ENCODE data around the gene MICB. TPM values are rescaled to one million over a fixed set of nuclear protein-coding genes. Genes with fewer than 3 reads are reported as not detected.
A peak's percentile ranks its signal among the peaks of the same experiment; 100 is the strongest.
"Not testable (repeated sequence)": the region's sequence is repeated elsewhere in the genome, so short reads cannot be mapped to it uniquely, and the experiment has no call there.

MICB gene
- 3.4 and 16.6 TPM in 2 replicates for total RNA-seq (ENCODE audit: low replicate concordance)

GRCh38 chr6:31497531-31498476 is at the start of gene MICB:
Gene MICB, plus strand, starts transcription at chr6:31498145. Its CDS starts 49 bp downstream, at chr6:31498194.
- DNase-seq (ENCODE audit: low read depth) = peak; percentile 77
- peak within 1 kb of the TSS; percentile 75 for H3K4me3 ChIP-seq (ENCODE audit: low read depth, low read length)
- TF ChIP-seq, protein P1, sequence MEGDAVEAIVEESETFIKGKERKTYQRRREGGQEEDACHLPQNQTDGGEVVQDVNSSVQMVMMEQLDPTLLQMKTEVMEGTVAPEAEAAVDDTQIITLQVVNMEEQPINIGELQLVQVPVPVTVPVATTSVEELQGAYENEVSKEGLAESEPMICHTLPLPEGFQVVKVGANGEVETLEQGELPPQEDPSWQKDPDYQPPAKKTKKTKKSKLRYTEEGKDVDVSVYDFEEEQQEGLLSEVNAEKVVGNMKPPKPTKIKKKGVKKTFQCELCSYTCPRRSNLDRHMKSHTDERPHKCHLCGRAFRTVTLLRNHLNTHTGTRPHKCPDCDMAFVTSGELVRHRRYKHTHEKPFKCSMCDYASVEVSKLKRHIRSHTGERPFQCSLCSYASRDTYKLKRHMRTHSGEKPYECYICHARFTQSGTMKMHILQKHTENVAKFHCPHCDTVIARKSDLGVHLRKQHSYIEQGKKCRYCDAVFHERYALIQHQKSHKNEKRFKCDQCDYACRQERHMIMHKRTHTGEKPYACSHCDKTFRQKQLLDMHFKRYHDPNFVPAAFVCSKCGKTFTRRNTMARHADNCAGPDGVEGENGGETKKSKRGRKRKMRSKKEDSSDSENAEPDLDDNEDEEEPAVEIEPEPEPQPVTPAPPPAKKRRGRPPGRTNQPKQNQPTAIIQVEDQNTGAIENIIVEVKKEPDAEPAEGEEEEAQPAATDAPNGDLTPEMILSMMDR (IDR thresholded peaks at IDR 0.05; ENCODE audit: insufficient read depth, low read length) = peak; percentile 4

DNA sequence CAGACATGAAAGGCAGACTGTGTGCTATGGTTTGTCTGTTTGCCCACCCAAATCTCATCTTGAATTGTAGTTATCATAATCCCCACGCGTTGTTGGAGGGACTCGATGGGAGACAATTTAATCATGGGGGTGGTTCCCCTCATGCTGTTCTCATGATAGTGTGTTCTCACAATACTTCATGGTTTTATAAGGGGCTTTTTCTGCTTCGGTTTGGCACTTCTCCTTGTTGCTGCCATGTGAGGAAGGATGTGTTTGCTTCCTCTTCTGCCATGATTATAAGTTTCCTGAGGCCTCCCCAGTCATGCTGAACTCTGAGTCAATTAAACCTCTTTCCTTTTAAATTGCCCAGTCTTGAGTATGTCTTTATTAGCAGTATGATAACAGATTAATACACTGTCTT is 47.2 kb upstream of the MICB start:
- no peak for DNase-seq (ENCODE audit: low read depth)
- H3K4me3 ChIP-seq (ENCODE audit: low read depth, low read length) = no peak overlapping the region
- TF ChIP-seq, protein P1 (IDR thresholded peaks at IDR 0.05; ENCODE audit: insufficient read depth, low read length) = no peak

GRCh38 chr6:31452859-31453258 is 45.1 kb upstream of the MICB start:
- DNase-seq (ENCODE audit: low read depth) = no peak
- no peak overlapping the region for H3K4me3 ChIP-seq (ENCODE audit: low read depth, low read length)
- TF ChIP-seq, protein P1 (IDR thresholded peaks at IDR 0.05; ENCODE audit: insufficient read depth, low read length) = no peak

- peak; percentile 17 for DNase-seq (ENCODE audit: low read depth)
- H3K4me3 ChIP-seq (ENCODE audit: low read depth, low read length) = no peak overlapping the region
- TF ChIP-seq, protein P1 (IDR thresholded peaks at IDR 0.05; ENCODE audit: insufficient read depth, low read length) = no peak
These were observed 44.7 kb upstream of the MICB start for GRCh38 chr6:31453259-31453658.

DNA sequence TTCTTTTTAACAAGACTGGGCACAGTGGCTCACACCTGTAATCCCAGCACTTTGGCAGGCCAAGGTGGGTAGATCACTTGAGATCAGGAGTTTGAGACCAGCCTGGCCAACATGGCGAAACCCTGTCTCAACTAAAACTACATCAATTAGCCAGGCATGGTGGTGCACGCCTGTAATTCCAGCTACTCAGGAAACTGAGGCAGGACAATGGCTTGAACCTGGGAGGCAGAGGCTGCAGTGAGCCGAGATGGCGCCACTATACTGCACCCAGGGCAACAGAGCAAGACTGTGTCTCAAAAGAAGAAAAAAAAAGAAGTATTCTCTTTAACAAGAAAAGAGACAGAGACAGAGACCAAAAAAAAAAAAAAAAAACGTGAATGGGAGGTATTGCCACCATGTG is 38.1 kb upstream of the MICB start:
- DNase-seq (ENCODE audit: low read depth); H3K4me3 ChIP-seq (ENCODE audit: low read depth, low read length): not testable (repeated sequence)

- DNase-seq (ENCODE audit: low read depth) = no peak
- TF ChIP-seq, protein P1 (IDR thresholded peaks at IDR 0.05; ENCODE audit: insufficient read depth, low read length) = no peak
- H3K4me3 ChIP-seq (ENCODE audit: low read depth, low read length) = no peak overlapping the region
These were observed 37.5 kb upstream of the MICB start for GRCh38 chr6:31460361-31461025.

Measured in fibroblast of the aortic adventitia (primary cell).